ENCODE data around the gene ADAMTS18. TPM values are rescaled to one million over a fixed set of nuclear protein-coding genes. Genes with fewer than 3 reads are reported as not detected.

ADAMTS18 gene
- total RNA-seq, 1 donor from 2014 or later, result 2.5 TPM

- no peaks in the 10 kb centered on the region for H3K9me3 ChIP-seq (ENCODE audit: insufficient read depth, low read depth, low read length)
- H3K79me2 ChIP-seq (ENCODE audit: insufficient read depth, low read length), result no peaks in the 10 kb centered on the region
- H3K4me2 ChIP-seq (ENCODE audit: low read length), result no peak overlapping the region
- H3K9ac ChIP-seq (ENCODE audit: low read length), result no peak overlapping the region
- H3K27ac ChIP-seq (ENCODE audit: low read depth, low read length), result no peak overlapping the region
- no peaks in the 10 kb centered on the region for H3K4me1 ChIP-seq (ENCODE audit: insufficient read depth, low read length)
- Mint-ChIP-seq H3K36me3 (ENCODE audit: low read depth, unreplicated experiment) (no peaks in the 10 kb centered on the region), H3K9me3 (ENCODE audit: unreplicated experiment) (no peaks in the 10 kb centered on the region), H3K4me3 (ENCODE audit: unreplicated experiment) (no peak overlapping the region), H3K27me3 (ENCODE audit: low read depth, unreplicated experiment) (peaks cover 14% of the 10 kb centered on the region), H3K4me1 (ENCODE audit: low read depth, unreplicated experiment) (no peaks in the 10 kb centered on the region), H3K27ac (ENCODE audit: unreplicated experiment) (no peak overlapping the region)
- FAIRE-seq (no peak), DNase-seq (ENCODE audit: low read depth) (no peak)
- H2AFZ ChIP-seq (ENCODE audit: low read depth, low read length), result no peak overlapping the region
- H3K4me3 ChIP-seq (ENCODE audit: insufficient read depth, low read depth, low read length), result no peak overlapping the region
- H3K27me3 ChIP-seq (ENCODE audit: insufficient read depth, low read length), result no peaks in the 10 kb centered on the region
- H3K36me3 ChIP-seq (ENCODE audit: insufficient read depth, low read length), result no peaks in the 10 kb centered on the region
- no peak for TF ChIP-seq CTCF (IDR thresholded peaks at IDR 0.05; ENCODE audit: insufficient read depth, low read depth, low read length)
- no peak for TF ChIP-seq EZH2 (IDR thresholded peaks at IDR 0.05; ENCODE audit: insufficient read depth, low read length)
- H4K20me1 ChIP-seq (ENCODE audit: insufficient read depth, low read length), result no peaks in the 10 kb centered on the region
Observed at GRCh38 chr16:77470851-77471250, 36.0 kb upstream of the ADAMTS18 start.

- Mint-ChIP-seq H3K36me3 (ENCODE audit: low read depth, unreplicated experiment) (no peaks in the 10 kb centered on the region), H3K9me3 (ENCODE audit: unreplicated experiment) (no peaks in the 10 kb centered on the region), H3K27me3 (ENCODE audit: low read depth, unreplicated experiment) (peaks cover 14% of the 10 kb centered on the region), H3K4me1 (ENCODE audit: low read depth, unreplicated experiment) (no peaks in the 10 kb centered on the region), H3K27ac (ENCODE audit: unreplicated experiment) (no peak overlapping the region), H3K4me3 (ENCODE audit: unreplicated experiment) (no peak overlapping the region)
- Histone ChIP-seq H3K27ac (ENCODE audit: low read depth, low read length) (no peak overlapping the region), H4K20me1 (ENCODE audit: insufficient read depth, low read length) (no peaks in the 10 kb centered on the region), H3K79me2 (ENCODE audit: insufficient read depth, low read length) (no peaks in the 10 kb centered on the region), H2AFZ (ENCODE audit: low read depth, low read length) (no peak overlapping the region), H3K9ac (ENCODE audit: low read length) (no peak overlapping the region), H3K4me2 (ENCODE audit: low read length) (no peak overlapping the region), H3K36me3 (ENCODE audit: insufficient read depth, low read length) (no peaks in the 10 kb centered on the region), H3K9me3 (ENCODE audit: insufficient read depth, low read depth, low read length) (no peaks in the 10 kb centered on the region), H3K4me1 (ENCODE audit: insufficient read depth, low read length) (no peaks in the 10 kb centered on the region), H3K27me3 (ENCODE audit: insufficient read depth, low read length) (no peaks in the 10 kb centered on the region), H3K4me3 (ENCODE audit: insufficient read depth, low read depth, low read length) (no peak overlapping the region)
- DNase-seq (ENCODE audit: low read depth), result no peak
- FAIRE-seq, result no peak
- TF ChIP-seq CTCF (IDR thresholded peaks at IDR 0.05; ENCODE audit: insufficient read depth, low read depth, low read length), result no peak
- no peak for TF ChIP-seq EZH2 (IDR thresholded peaks at IDR 0.05; ENCODE audit: insufficient read depth, low read length)
Observed at GRCh38 chr16:77469634-77470033, 34.8 kb upstream of the ADAMTS18 start.

GRCh38 chr16:77468831-77469230, 34.0 kb upstream of the ADAMTS18 start:
- H3K9ac ChIP-seq (ENCODE audit: low read length), result no peak overlapping the region
- H4K20me1 ChIP-seq (ENCODE audit: insufficient read depth, low read length), result no peaks in the 10 kb centered on the region
- DNase-seq (ENCODE audit: low read depth) (no peak), FAIRE-seq (no peak)
- peaks cover 14% of the 10 kb centered on the region for H3K27me3 Mint-ChIP-seq (ENCODE audit: low read depth, unreplicated experiment)
- H3K4me1 Mint-ChIP-seq (ENCODE audit: low read depth, unreplicated experiment), result no peaks in the 10 kb centered on the region
- no peak for TF ChIP-seq EZH2 (IDR thresholded peaks at IDR 0.05; ENCODE audit: insufficient read depth, low read length)
- TF ChIP-seq CTCF (IDR thresholded peaks at IDR 0.05; ENCODE audit: insufficient read depth, low read depth, low read length), result no peak
- H3K4me3 Mint-ChIP-seq (ENCODE audit: unreplicated experiment), result no peak overlapping the region
- H2AFZ ChIP-seq (ENCODE audit: low read depth, low read length), result no peak overlapping the region
- no peak overlapping the region for H3K4me2 ChIP-seq (ENCODE audit: low read length)
- H3K27ac Mint-ChIP-seq (ENCODE audit: unreplicated experiment), result no peak overlapping the region
- H3K36me3 Mint-ChIP-seq (ENCODE audit: low read depth, unreplicated experiment), result no peaks in the 10 kb centered on the region
- no peaks in the 10 kb centered on the region for H3K4me1 ChIP-seq (ENCODE audit: insufficient read depth, low read length)
- no peaks in the 10 kb centered on the region for H3K79me2 ChIP-seq (ENCODE audit: insufficient read depth, low read length)
- H3K36me3 ChIP-seq (ENCODE audit: insufficient read depth, low read length), result no peaks in the 10 kb centered on the region
- H3K9me3 Mint-ChIP-seq (ENCODE audit: unreplicated experiment), result no peaks in the 10 kb centered on the region
- H3K9me3 ChIP-seq (ENCODE audit: insufficient read depth, low read depth, low read length), result no peaks in the 10 kb centered on the region
- H3K27ac ChIP-seq (ENCODE audit: low read depth, low read length), result no peak overlapping the region
- H3K27me3 ChIP-seq (ENCODE audit: insufficient read depth, low read length), result no peaks in the 10 kb centered on the region
- no peak overlapping the region for H3K4me3 ChIP-seq (ENCODE audit: insufficient read depth, low read depth, low read length)
